ACC112 (cell line): Measurements from ENCODE around the gene JARID2.

Experiments
- H2AFZ ChIP-seq: fragments of 200-600 bp; sonication (generic); one replicate; pipeline ENCODE4 v1.6.0; 2017; ENCODE audit warnings: antibody characterized with exemption, low read length; ENCODE audit not compliant: unreplicated experiment
- H3K27ac ChIP-seq: fragments of 200-600 bp; sonication (generic); 2 replicates; pipeline ENCODE4 v1.5.1; 2014; ENCODE audit warnings: low read depth, mild to moderate bottlenecking, antibody characterized with exemption, low read length, moderate library complexity
- H3K27me3 ChIP-seq: fragments of 200-600 bp; sonication (generic); 2 replicates; pipeline ENCODE4 v1.6.1; 2014; ENCODE audit warnings: mild to moderate bottlenecking, antibody characterized with exemption, low read length, moderate library complexity, mixed read lengths; ENCODE audit not compliant: insufficient read depth
- H3K36me3 ChIP-seq: fragments of 200-600 bp; sonication (generic); 2 replicates; pipeline ENCODE4 v1.6.1; 2016; ENCODE audit warnings: mild to moderate bottlenecking, antibody characterized with exemption, low read length, moderate library complexity, mixed read lengths; ENCODE audit not compliant: insufficient read depth
- H3K4me1 ChIP-seq: fragments of 200-600 bp; sonication (generic); one replicate; pipeline ENCODE4 v1.6.1; 2016; ENCODE audit warnings: low read length, mixed read lengths; ENCODE audit not compliant: insufficient read depth, unreplicated experiment, control insufficient read depth
- H3K4me3 ChIP-seq: fragments of 200-600 bp; sonication (generic); 2 replicates; pipeline ENCODE4 v1.5.1; 2014; ENCODE audit warnings: mild to moderate bottlenecking, low read depth, low read length
- H3K79me2 ChIP-seq: fragments of 200-600 bp; sonication (generic); one replicate; pipeline ENCODE4 v1.6.0; 2016; ENCODE audit warnings: low read length; ENCODE audit not compliant: control insufficient read depth, unreplicated experiment, insufficient read depth

JARID2 gene

DNA sequence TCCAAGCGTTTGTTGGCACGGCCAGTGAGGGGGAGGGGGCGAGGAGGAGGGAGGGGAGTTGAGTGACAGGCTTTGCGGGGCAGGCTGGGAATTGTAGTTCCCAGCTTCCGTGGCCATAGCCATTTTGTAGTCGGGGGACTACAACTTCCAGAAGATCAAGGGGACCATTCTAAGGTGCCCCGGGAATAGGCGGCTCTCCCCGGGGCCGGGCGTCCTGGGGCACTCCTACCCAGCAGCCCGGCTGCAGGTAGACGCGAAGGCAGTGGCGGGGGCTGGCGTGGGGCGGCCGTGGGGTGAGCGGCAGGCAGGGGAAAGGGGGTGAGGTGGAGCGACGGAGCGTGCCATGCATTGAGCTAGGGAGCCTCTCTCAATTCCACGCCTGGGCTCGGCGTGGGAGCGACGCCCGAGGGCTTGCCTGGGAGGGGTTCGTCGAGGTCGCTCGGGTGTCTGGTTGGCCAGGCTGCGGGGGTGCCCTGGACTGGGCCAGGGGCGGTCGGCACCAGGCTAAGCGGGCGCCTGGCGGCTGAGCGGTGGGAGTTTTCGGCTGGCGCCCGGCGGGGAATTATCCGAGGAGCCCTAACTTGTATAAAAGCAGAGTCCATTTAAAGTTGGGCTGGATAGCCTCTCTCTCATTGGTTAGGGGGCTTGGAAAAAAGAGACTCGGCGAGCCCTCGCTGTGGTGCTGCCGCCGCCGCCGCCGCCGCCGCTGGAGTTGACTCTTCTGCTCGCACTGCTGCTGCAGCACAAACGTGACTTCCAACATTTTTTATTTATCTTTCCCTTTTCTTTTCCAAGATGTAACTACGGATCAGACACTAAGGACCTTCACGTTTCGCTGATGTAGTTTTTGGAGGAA, at the start of gene JARID2:
TSS of gene JARID2 (plus strand) at position 709 of the 856 bp plus-strand sequence. CDS start 471 bp downstream, outside the sequence.
- H3K4me3 ChIP-seq: peak within 1 kb of the TSS; percentile 92
- H3K27ac ChIP-seq: peak within 1 kb of the TSS; percentile 86
- H3K4me1 ChIP-seq: peaks cover 6% of the 10 kb centered on the region
- no peaks in the 10 kb centered on the region for H3K36me3 ChIP-seq
- no peaks in the 10 kb centered on the region for H3K27me3 ChIP-seq
- peaks cover 37% of the 10 kb centered on the region for H3K79me2 ChIP-seq
- H2AFZ ChIP-seq: peak within 1 kb of the TSS; percentile 63

DNA sequence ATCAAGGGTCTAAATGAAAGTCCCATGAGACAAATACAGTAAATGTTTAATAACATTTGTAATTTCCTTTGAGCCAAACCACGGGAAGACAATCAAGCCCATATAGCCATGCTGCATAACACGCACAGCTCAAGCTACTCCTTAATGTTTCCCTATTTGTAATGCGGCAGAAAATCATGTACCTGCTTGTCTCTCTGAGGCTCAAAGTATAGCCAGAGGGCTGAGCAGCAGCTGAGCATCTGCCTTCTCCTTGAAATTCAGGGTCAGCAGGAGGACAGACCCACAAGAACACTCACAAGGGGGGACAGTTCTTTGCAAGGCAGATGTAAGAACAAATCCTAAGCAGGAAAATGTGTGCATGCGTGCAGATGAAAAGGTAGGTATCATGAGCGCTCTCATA, 45.8 kb upstream of the JARID2 start:
- H3K27ac ChIP-seq: no peak overlapping the region
- no peak overlapping the region for H2AFZ ChIP-seq
- H3K4me1 ChIP-seq: no peaks in the 10 kb centered on the region
- no peak overlapping the region for H3K4me3 ChIP-seq
- H3K36me3 ChIP-seq: no peaks in the 10 kb centered on the region
- H3K27me3 ChIP-seq: no peaks in the 10 kb centered on the region
- H3K79me2 ChIP-seq: no peaks in the 10 kb centered on the region

DNA sequence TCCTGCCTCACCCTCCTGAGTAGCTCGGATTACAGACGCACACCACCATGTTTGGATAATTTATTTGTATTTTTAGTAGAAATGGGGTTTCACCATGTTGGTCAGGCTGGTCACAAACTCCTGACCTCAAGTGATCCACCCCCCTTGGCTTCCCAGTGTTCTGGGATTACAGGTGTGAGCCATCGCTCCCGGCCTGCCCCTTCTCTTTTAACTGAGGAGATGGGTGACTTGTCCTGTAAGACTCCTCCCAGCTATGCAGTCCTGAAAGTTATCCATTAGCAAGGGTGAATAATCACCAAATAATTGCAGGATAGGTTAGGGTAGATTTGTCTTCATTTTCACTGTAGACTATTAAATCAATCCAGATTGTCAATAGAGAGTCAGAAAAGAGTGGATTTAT, 40.5 kb upstream of the JARID2 start:
- Histone ChIP-seq H3K36me3 (no peaks in the 10 kb centered on the region), H3K4me3 (no peak overlapping the region), H3K27ac (no peak overlapping the region), H3K4me1 (peaks cover 12% of the 10 kb centered on the region), H3K79me2 (no peaks in the 10 kb centered on the region), H3K27me3 (no peaks in the 10 kb centered on the region), H2AFZ (no peak overlapping the region)

DNA sequence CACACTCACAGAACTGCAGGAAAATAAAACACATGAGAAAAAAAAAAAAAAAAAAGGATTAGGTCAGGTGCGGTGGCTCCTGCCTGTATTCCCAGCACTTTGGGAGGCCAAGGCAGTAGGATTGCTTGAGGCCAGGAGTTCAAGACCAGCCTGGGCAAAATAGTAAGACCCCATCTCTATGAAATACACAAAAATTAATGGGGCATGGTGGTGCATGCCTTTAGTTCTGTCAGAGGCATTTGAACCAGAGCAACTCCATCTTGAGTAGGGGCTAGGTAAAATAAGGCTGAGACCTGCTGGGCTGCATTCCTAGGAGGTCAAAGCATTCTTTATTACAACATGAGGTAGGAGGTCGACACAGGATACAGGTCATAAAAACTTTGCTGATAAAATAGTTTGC, 39.0 kb upstream of the JARID2 start:
- Histone ChIP-seq H2AFZ (no peak overlapping the region), H3K27me3 (no peaks in the 10 kb centered on the region), H3K79me2 (no peaks in the 10 kb centered on the region), H3K4me3 (no peak overlapping the region), H3K4me1 (peaks cover 12% of the 10 kb centered on the region), H3K27ac (peak overlapping the region; percentile 86), H3K36me3 (no peaks in the 10 kb centered on the region)

DNA sequence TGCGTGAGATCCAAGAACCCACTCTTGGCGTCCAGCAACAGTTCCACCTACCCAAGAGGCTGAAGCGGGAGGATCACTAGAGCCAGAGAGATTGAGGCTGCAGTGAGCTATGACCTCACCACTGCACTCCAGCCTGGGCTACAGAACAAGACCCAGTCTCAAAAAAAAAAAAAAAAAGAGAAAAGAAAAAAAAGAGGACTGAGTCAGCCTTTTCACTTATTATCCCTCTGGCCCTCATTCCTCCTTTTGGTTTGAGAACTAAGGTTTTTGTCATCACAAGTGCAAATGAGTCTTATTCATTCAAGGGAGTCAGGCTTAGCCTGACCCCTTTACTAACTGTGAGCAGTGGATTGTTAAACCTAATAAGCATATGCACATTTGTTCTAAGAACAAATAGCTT, 37.9 kb upstream of the JARID2 start:
- Histone ChIP-seq H2AFZ (no peak overlapping the region), H3K79me2 (no peaks in the 10 kb centered on the region), H3K27me3 (no peaks in the 10 kb centered on the region), H3K27ac (peak overlapping the region; percentile 10; the same call in 1 of the 2 replicates), H3K4me1 (peaks cover 12% of the 10 kb centered on the region), H3K4me3 (no peak overlapping the region), H3K36me3 (no peaks in the 10 kb centered on the region)

DNA sequence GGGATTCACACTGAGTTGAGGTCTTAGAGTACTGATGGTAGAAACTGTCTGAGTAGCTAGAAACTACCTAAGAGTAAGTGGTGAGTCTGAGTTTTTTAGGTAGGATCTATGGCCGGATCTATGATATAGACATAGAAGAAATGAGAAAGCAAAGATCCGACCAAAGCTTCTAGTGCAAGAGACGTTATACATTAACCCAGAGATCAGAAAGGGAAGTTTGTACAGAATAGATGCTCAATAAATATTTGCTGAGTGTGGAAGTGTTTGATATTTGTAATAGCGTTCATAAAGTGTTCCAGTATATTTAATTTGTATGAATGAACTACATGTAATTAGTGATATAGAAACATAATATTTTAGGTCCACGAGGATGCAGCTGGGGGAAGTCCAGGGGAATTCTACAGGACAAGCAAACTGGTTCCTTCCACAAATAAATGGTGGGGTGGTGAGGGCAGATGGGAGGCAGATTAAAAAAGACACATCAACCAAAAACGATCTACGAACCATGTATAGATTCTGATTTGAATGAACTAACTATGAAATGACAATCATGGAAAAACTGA, 31.9 kb upstream of the JARID2 start:
- Histone ChIP-seq H3K27ac (no peak overlapping the region), H2AFZ (no peak overlapping the region), H3K4me1 (no peaks in the 10 kb centered on the region), H3K36me3 (no peaks in the 10 kb centered on the region), H3K79me2 (no peaks in the 10 kb centered on the region), H3K27me3 (no peaks in the 10 kb centered on the region), H3K4me3 (no peak overlapping the region)

DNA sequence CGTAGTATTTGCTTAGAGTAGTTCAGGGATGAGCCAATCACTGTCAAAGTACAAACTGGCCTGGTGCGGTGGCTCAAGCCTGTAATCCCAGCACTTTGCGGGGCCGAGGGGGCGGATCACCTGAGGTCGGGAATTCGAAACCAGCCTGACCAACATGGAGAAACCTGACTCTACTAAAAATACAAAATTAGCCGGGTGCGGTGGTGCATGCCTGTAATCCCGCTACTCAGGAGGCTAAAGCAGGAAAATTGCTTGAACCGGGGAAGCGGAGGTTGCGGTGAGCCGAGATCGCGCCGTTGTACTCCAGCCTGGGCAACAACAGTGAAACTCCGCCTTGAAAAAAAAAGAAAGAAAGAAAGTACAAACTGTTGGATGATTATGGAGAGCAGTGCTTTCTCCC, 27.5 kb upstream of the JARID2 start:
- H2AFZ ChIP-seq: no peak overlapping the region
- H3K4me1 ChIP-seq: peaks cover 3% of the 10 kb centered on the region
- no peaks in the 10 kb centered on the region for H3K27me3 ChIP-seq
- no peak overlapping the region for H3K27ac ChIP-seq
- no peak overlapping the region for H3K4me3 ChIP-seq
- H3K79me2 ChIP-seq: no peaks in the 10 kb centered on the region
- H3K36me3 ChIP-seq: no peaks in the 10 kb centered on the region

DNA sequence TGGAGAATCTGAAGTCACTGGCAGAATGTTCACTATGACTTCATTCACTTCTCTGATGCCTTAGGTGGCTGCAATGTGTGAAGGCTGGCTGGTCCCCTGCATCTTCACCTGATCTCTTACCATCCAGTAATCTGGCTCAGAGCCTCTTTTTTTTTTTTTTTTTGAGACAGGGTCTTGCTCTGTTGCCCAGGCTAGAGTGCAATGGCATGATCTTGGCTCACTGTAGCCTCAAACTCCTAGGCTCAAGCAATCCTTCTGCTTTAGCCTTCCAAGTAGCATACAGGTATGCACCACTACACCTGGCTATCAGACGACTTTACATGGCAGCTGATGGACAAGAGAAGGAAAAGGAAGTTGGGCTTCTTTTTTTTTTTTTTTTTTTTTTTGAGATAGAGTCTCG, 25.8 kb upstream of the JARID2 start:
- H3K79me2 ChIP-seq: no peaks in the 10 kb centered on the region
- H2AFZ ChIP-seq: no peak overlapping the region
- H3K4me3 ChIP-seq: no peak overlapping the region
- H3K27me3 ChIP-seq: no peaks in the 10 kb centered on the region
- peaks cover 3% of the 10 kb centered on the region for H3K4me1 ChIP-seq
- no peak overlapping the region for H3K27ac ChIP-seq
- H3K36me3 ChIP-seq: no peaks in the 10 kb centered on the region

DNA sequence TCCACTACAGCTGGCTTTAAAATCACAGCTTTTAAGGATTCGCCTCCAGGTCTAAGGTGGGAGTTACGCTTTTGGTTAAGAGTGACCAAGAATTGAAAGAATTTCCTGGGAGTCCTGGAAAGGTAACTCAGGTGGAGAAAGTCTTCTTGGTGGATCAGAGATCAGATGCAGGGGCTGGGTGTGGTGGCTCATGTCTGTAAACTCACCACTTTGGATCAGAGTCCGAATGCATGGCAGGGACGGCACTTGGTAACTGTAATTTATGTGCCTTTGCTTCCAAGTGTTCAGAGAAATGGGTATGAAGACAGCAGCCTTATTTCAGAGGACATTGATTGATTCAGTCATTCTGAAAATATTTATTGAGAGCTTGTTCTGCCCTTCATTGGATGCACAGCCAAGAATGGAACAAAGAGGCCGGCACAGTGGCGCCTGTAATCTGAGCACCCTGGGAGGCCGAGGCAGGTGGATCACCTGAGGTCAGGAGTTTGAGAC, 18.0 kb upstream of the JARID2 start:
- no peak overlapping the region for H2AFZ ChIP-seq

DNA sequence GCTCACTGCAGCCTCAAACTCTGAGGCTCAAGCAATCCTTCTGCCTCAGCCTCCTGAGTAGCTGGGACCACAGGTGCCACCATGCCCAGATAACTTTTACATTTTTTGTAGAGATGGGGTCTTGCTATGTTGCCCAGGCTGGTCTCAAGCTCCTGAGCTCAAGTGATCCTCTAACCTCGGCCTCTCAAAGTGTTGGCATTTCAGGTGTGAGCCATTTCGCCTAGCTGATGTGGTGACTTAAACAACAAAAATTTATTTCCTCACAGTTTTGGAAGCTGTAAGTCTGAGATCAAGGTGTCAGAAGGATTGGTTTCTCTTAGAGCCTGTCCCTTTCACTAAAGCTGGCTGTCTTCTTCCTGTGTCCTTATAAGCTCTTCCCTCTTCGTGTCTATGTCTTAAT, 15.0 kb upstream of the JARID2 start:
- no peak overlapping the region for H2AFZ ChIP-seq
- H3K27ac ChIP-seq: no peak overlapping the region
- no peaks in the 10 kb centered on the region for H3K36me3 ChIP-seq
- no peaks in the 10 kb centered on the region for H3K79me2 ChIP-seq
- H3K4me3 ChIP-seq: no peak overlapping the region
- no peaks in the 10 kb centered on the region for H3K27me3 ChIP-seq
- H3K4me1 ChIP-seq: no peaks in the 10 kb centered on the region

More for the DNA sequence above, 18.0 kb upstream of the JARID2 start:
- Histone ChIP-seq H3K27ac (no peak overlapping the region), H3K4me3 (no peak overlapping the region), H3K4me1 (no peaks in the 10 kb centered on the region), H3K27me3 (no peaks in the 10 kb centered on the region), H3K79me2 (no peaks in the 10 kb centered on the region), H3K36me3 (no peaks in the 10 kb centered on the region)
